ENCODE measurements around the gene NRXN3. TPM values are rescaled to one million over a fixed set of nuclear protein-coding genes. Genes with fewer than 3 reads are reported as not detected.

The NRXN3 gene
- total and polyA plus RNA-seq, 8 donors: 0.29 to 41.1 (median 9.1) TPM

DNA sequence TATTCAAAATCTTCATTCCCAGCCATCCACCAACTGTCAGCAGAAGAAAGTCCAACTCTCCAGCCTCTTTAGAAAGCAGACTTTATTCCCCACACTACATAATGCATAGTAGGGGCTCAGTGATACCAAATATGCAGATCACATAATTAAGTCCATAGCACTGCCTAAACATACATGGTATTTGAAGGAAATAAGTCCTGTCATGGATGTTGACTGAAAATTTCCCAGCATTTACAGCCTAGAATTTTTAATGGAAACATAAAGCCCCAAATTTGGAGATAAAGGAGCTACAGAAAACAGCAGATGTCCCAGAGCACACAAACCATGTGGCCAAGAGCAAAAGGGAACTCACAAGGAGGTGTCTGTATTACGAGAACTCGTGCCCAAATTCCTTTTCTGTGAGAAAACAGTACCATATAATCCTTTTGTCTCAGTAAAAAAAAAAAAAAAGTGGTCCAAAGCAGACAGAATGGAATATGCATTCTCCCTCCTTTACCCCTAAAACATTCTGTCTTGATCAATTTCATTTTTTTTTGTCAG is 920.5 kb downstream of the NRXN3 start:
- intact Hi-C loops (cut with DNase I; ENCODE audit: low total_unique reads): no loop called here
- WGBS, 5 donors: 61 to 75% (median 70%) methylated on average over 2 of the region's 2 CpGs

DNA sequence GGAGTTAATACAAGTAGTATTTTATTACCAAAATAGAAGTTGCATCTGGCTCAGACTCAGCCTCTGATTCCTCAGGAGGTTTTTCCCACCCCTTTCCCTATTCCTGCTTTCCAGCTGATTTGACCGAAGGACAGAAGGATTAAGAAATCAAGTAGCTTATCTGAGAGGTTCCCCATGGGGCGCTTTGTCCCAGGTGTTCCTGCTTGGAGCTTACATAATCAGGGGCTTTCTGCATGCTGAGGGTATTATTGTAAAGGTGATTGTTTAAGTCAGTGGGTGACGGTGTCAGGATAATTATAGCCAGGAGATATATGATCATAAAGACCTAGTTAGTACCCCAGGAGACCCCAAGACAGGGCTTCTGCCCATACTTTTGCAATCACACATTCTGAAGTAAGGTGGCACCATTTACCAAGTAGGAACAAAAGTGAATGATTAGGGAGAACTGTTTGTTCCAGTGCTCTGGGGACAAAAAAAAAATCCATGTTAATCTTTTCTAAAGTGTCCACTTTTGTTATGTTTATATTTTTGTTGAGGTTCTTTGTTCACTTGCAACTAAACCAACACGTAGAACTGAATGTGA is 921.3 kb downstream of the NRXN3 start:
- 22 to 35% (median 26%) methylated on average over 4 of the region's 4 CpGs for WGBS, 5 donors
- Histone ChIP-seq H3K4me3 (no peak overlapping the region), H3K36me3 (no peaks in the 10 kb centered on the region), H3K27me3 (no peaks in the 10 kb centered on the region), H3K4me1 (peaks cover 0 to 12% (median 4%) of the 10 kb centered on the region in 4 donors), H3K27ac (peak overlapping the region in 1 of 5 donors; percentile 7), H3K9me3 (no peaks in the 10 kb centered on the region)
- TF ChIP-seq, protein P1, sequence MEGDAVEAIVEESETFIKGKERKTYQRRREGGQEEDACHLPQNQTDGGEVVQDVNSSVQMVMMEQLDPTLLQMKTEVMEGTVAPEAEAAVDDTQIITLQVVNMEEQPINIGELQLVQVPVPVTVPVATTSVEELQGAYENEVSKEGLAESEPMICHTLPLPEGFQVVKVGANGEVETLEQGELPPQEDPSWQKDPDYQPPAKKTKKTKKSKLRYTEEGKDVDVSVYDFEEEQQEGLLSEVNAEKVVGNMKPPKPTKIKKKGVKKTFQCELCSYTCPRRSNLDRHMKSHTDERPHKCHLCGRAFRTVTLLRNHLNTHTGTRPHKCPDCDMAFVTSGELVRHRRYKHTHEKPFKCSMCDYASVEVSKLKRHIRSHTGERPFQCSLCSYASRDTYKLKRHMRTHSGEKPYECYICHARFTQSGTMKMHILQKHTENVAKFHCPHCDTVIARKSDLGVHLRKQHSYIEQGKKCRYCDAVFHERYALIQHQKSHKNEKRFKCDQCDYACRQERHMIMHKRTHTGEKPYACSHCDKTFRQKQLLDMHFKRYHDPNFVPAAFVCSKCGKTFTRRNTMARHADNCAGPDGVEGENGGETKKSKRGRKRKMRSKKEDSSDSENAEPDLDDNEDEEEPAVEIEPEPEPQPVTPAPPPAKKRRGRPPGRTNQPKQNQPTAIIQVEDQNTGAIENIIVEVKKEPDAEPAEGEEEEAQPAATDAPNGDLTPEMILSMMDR (IDR thresholded peaks at IDR 0.05): peak in 1 of 7 experiments; percentile 7
- TF ChIP-seq POLR2A (IDR thresholded peaks at IDR 0.05): no peak
- intact Hi-C loops (cut with DNase I; ENCODE audit: low total_unique reads): no loop called here
- no peak for DNase-seq

More for the DNA sequence above, 920.5 kb downstream of the NRXN3 start:
- Histone ChIP-seq H3K4me3 (no peak overlapping the region), H3K4me1 (peaks cover 0 to 12% (median 4%) of the 10 kb centered on the region in 4 donors), H3K27ac (peak overlapping the region in 1 of 5 donors; percentile 7), H3K9me3 (no peaks in the 10 kb centered on the region), H3K36me3 (no peaks in the 10 kb centered on the region), H3K27me3 (no peaks in the 10 kb centered on the region)
- no peak for DNase-seq
- TF ChIP-seq, protein P1 (IDR thresholded peaks at IDR 0.05): no peak
- TF ChIP-seq POLR2AphosphoS5 (IDR thresholded peaks at IDR 0.05) (no peak), EP300 (IDR thresholded peaks at IDR 0.05) (no peak), POLR2A (IDR thresholded peaks at IDR 0.05) (no peak)

DNA sequence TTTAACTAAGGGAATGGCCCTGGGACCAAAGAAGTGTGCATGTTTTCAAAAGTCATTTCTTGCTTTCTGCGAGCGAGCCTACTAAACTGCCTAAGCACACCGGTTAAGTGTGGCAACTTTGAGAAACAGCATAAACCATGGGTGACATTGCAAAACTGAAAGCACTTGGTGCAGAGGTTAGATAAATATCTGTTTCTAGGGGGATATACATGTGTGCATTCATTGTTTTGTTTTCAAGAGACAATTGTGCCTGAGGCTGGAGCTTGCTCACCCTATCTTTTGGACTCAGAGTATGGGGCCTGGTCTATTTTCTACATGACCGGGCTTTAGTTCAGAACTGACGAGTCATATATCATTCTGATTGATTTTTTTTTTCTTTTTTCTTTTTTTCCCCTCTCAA is 923.4 kb downstream of the NRXN3 start:
- DNase-seq: no peak
- H3K4me1 ChIP-seq: peaks cover 0 to 12% (median 4%) of the 10 kb centered on the region in 4 donors
- intact Hi-C loops (cut with DNase I; ENCODE audit: low total_unique reads): no loop called here
- H3K36me3 ChIP-seq: no peaks in the 10 kb centered on the region
- H3K27ac ChIP-seq: no peak overlapping the region
- 80 to 91% (median 81%) methylated on average over 5 of the region's 5 CpGs for WGBS, 5 donors
- H3K9me3 ChIP-seq: no peaks in the 10 kb centered on the region
- H3K27me3 ChIP-seq: no peaks in the 10 kb centered on the region
- TF ChIP-seq POLR2A (IDR thresholded peaks at IDR 0.05) (no peak), EP300 (IDR thresholded peaks at IDR 0.05) (no peak), POLR2AphosphoS5 (IDR thresholded peaks at IDR 0.05) (no peak)
- TF ChIP-seq, protein P1 (IDR thresholded peaks at IDR 0.05): no peak
- H3K4me3 ChIP-seq: no peak overlapping the region

DNA sequence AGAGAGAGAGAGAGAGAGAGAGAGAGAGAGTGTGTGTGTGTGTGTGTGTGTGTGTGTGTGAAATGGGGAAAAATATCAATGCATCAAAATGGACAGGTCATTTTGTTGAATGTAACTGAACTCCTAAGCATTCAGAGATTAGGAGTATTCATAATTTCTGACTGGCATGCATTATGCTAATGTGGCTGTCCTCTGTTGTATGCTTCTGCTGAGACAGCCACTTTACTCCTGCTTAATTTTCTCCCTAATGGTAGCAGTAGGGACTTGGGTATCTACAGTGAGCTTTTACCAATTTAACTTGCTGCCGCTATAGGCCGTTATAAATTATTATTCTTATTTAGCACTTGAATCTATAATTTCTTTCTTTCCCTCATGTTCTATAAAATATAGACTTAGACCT is 924.8 kb downstream of the NRXN3 start:
- Histone ChIP-seq H3K9me3 (no peaks in the 10 kb centered on the region), H3K27me3 (no peaks in the 10 kb centered on the region), H3K27ac (no peak overlapping the region), H3K4me1 (peaks cover 0 to 4% (median 2%) of the 10 kb centered on the region in 4 donors), H3K36me3 (no peaks in the 10 kb centered on the region), H3K4me3 (no peak overlapping the region)
- intact Hi-C loops (cut with DNase I; ENCODE audit: low total_unique reads): no loop called here
- WGBS, 5 donors: 71 to 97% (median 89%) methylated on average over 2 of the region's 2 CpGs
- DNase-seq: no peak
- TF ChIP-seq, protein P1 (IDR thresholded peaks at IDR 0.05): no peak
- TF ChIP-seq POLR2AphosphoS5 (IDR thresholded peaks at IDR 0.05): no peak
- no peak for TF ChIP-seq EP300 (IDR thresholded peaks at IDR 0.05)
- no peak for TF ChIP-seq POLR2A (IDR thresholded peaks at IDR 0.05)

Data from stomach (tissue), 9 donors.